HEK293 (cell line): Measurements from ENCODE around the gene SOX12.
"Not testable (repeated sequence)": the region's sequence is repeated elsewhere in the genome, so short reads cannot be mapped to it uniquely, and the experiment has no call there.

ENCODE experiments used
- ATF2 ChIP-seq: fragments of 450-650 bp; formaldehyde crosslinking; IDR thresholded peaks from 2 replicates; pipeline ENCODE4 v1.5.1; 2016; ENCODE audit warnings: missing biosample characterization, missing genetic modification characterization, low read depth
- PRDM10 ChIP-seq: fragments of 450-650 bp; formaldehyde crosslinking; IDR thresholded peaks from 2 replicates; pipeline ENCODE4 v1.5.1; 2016; ENCODE audit warnings: missing biosample characterization, missing genetic modification characterization
- TF ChIP-seq, protein P1 (sequence below): fragments of 450-650 bp; formaldehyde crosslinking; IDR thresholded peaks from 2 replicates; pipeline ENCODE4 v1.5.1; 2016; ENCODE audit warnings: missing biosample characterization, missing genetic modification characterization
- TF ChIP-seq, protein P2 (sequence below): fragments of 450-650 bp; formaldehyde crosslinking; IDR thresholded peaks from 2 replicates; pipeline ENCODE4 v1.5.1; 2016; ENCODE audit warnings: missing biosample characterization, missing genetic modification characterization

DNA sequence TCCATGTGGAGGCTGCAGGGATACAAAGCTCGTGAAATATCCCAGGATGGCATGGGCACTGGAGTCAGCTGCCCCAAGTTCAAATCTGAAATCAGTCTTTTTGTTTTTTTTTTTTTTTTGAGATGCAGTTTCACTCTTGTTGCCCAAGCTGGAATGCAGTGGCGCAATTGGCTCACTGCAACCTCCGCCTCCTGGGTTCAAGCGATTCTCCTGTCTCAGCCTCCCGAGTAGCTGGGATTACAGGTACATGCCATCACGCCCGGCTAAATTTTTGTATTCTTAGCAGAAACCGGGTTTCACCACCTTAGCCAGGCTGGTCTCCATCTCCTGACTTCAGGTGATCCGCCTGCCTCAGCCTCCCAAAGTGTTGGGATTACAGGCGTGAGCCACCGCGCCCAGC, 52.2 kb downstream of the SOX12 start:
- TF ChIP-seq, protein P1, sequence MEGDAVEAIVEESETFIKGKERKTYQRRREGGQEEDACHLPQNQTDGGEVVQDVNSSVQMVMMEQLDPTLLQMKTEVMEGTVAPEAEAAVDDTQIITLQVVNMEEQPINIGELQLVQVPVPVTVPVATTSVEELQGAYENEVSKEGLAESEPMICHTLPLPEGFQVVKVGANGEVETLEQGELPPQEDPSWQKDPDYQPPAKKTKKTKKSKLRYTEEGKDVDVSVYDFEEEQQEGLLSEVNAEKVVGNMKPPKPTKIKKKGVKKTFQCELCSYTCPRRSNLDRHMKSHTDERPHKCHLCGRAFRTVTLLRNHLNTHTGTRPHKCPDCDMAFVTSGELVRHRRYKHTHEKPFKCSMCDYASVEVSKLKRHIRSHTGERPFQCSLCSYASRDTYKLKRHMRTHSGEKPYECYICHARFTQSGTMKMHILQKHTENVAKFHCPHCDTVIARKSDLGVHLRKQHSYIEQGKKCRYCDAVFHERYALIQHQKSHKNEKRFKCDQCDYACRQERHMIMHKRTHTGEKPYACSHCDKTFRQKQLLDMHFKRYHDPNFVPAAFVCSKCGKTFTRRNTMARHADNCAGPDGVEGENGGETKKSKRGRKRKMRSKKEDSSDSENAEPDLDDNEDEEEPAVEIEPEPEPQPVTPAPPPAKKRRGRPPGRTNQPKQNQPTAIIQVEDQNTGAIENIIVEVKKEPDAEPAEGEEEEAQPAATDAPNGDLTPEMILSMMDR (tag by site-specific recombination): not testable (repeated sequence)
- TF ChIP-seq ATF2 (tag by site-specific recombination); PRDM10: not testable (repeated sequence)
- TF ChIP-seq, protein P2, sequence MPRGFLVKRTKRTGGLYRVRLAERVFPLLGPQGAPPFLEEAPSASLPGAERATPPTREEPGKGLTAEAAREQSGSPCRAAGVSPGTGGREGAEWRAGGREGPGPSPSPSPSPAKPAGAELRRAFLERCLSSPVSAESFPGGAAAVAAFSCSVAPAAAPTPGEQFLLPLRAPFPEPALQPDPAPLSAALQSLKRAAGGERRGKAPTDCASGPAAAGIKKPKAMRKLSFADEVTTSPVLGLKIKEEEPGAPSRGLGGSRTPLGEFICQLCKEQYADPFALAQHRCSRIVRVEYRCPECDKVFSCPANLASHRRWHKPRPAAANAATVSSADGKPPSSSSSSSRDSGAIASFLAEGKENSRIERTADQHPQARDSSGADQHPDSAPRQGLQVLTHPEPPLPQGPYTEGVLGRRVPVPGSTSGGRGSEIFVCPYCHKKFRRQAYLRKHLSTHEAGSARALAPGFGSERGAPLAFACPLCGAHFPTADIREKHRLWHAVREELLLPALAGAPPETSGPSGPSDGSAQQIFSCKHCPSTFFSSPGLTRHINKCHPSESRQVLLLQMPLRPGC (tag by site-specific recombination): not testable (repeated sequence)
